Limb (tissue), 2 donors: ENCODE data around the gene FAM3D.

Source experiments
- DNase-seq, 2 donors: peaks; one replicate each; pipeline ENCODE4 v3.0.0-alpha.2; 2016; ENCODE audit errors: extremely low spot score in 2 of 2

The FAM3D gene

DNA sequence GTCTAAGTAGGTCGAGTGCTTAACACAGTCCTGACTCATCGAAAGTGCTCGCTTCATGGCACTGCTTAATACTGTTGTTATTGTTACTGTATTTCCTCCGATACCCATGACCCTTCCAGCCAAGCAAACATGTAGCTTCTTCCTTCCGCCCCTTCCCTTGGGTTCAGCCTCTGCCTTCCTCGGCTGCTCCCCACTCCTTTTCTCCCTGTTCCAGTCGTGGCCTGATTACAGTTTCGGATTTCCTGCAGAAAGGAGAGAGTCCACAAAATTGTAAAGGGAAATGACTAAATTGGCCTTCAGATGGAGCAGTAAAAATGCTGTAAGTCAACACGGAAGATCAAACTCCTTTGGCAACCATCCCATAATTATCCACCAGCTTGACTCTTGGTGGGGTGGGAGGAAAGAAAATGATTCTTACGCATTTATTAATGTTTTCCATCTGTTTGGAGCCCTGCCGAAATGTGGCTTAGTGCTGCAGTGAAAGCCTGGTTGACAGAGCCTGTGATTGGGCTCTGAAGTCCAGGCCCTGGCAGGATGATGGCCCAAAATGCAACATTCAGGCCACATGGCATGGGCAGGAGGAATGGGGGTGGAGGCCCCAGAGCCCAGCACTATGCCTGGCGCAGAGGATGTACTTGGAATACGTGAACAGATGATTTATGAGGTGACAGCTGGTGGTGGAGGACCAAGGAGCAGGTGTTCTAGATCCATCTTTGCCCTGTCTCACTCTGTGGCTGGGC lies 37.6 kb downstream of the FAM3D start:
- DNase-seq: peak; percentile 72 to 94

- DNase-seq: no peak
Observed at GRCh38 chr3:58627941-58628340, 38.6 kb downstream of the FAM3D start.

GRCh38 chr3:58627570-58627885 lies 39.0 kb downstream of the FAM3D start:
- no peak for DNase-seq

DNA sequence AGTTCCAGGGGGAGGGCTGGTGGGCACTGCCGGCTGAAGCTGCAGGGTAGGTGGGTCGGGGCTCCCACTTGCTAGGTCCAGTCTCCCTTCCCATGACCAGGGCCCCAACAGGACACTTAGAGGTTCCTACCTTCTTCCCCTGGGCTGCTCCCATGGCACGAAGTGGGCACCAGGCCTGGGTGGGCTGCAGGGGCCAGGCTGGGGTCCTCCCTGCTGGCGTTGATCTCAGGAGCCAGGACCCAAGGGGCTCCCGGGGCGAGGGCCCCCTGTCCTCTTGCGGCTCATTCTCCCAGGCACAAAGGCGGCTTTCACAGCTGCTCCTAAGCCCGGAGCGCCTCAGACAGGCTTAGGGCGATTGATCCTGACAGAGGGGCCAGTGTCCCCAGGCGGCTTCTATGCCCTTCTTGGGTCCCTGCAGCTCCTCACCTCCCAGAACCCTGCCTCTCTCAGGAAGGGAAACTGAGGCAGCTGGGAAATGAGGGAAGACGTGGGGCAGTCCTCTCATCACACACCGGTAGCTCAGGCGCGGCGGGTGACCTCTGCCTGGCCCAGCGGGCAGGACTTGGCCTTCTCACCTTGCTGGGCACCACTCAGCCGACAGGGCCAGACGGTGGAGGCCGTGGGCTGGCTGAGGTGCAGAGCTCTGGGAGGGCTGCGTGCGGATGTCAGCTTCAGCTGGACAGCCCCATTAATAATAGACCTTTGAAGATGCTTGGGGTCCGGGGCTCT lies 39.6 kb downstream of the FAM3D start:
- DNase-seq: no peak

- DNase-seq: no peak
Observed at GRCh38 chr3:58625196-58625824, 41.3 kb downstream of the FAM3D start.

DNA sequence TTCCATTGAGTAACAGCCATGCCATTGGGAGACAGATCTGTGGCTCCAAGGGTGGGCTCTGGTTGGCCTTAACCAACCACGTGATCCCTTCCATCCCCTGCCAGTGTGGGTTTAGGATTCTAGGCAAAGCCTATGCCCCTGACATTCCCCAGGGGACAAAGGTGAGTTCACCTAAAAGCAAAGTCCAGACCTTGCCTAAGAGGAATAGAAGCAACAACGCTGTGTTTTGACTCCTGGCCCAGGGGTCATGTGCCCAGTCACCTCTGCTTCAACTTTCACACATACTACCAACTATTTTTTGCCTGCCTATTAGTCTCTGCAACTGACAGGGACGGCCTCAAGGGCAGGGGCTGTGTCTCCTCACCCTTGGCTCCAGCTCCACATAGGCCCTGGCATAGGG lies 42.0 kb downstream of the FAM3D start:
- DNase-seq: no peak

- DNase-seq: no peak
Observed at GRCh38 chr3:58623961-58624360, 42.6 kb downstream of the FAM3D start.

GRCh38 chr3:58623478-58623877 lies 43.1 kb downstream of the FAM3D start:
- DNase-seq: no peak

GRCh38 chr3:58622892-58623291 lies 43.7 kb downstream of the FAM3D start:
- DNase-seq: no peak

DNA sequence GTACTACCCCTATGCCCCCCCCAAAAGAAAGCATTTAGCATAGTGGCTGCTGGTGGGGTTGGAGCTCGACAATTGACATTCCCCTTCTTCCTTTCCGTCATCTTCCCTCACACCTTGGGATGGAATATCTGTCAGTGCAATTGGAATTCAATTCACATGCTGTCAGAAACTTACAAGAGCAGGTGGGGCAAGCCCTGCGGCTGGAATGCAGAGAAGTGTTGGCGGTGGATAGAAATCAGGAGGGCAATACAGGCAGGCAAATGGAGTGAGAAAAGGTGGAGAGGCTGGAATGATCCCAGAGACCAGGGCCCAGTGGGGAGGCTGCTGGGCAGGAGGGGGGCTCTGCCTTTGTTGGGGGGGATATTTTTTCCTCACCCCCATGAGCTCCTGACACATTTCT lies 44.1 kb downstream of the FAM3D start:
- DNase-seq: no peak

- no peak for DNase-seq
Observed at GRCh38 chr3:58621086-58621830, 45.3 kb downstream of the FAM3D start.

DNA sequence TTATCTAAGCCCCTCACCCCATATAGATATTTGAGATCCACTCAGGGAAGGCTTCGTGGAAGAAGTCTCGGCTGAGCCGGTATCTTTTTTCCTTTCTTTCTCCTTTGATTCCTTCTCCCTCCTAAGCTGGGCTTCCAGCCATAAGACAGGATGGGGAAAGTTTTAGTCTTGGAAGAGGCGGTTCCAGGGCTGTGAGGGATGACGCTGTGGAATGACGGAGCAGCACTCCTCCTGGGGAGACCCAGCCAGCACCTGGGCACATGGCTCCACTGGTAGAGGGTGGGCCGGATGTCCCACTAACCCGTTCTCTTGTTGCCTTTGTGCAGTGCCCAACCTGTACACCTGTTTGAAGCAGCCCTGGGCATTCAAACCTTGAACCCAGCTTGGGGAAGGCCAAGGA lies 46.2 kb downstream of the FAM3D start:
- peak in 1 of 2 donors; percentile 39 for DNase-seq

- DNase-seq: no peak
Observed at GRCh38 chr3:58617338-58617761, 49.2 kb downstream of the FAM3D start.

DNA sequence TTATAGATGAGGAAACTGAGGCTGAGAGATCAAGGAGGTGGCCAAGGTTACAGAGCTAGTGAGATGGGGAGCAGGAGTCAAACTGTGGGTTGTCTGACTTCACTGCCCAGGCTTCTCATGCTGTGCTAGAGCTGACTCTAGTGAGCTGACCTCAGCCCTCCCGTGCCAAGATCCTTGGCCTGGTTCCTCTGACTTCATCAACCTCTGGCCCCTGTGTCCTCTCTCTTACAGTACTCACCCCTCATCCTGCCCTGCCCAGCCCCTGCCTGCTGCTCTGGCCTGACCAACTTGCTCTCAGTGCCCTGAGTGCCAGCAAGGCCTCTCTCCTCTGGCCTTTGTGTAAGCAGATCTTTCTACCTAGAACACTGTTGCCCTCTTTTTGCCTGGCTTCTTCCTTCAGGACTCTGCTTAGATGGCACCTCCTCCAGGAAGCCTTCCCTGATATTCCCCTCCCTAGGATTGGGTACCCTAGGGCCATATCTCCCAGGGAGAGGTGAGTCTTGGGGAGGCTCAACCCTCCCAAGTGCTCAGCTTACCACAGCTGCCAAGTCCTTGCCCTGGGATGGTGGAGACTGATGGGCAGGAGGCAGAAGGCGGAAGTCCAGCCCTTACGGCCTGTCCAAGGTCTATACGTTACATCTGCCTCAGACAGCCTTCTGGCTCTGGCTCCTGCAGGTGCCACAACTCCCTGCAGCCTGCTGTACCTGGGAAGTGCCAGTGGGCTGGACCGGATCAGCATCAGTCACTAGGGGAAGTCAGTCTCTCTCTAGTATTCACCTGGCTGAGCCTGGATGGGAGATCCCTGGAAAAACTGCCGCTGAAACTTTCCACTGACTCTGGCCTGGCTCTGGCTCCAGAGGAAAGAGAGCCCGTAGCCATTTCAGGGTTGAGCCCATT lies 53.1 kb downstream of the FAM3D start:
- DNase-seq: no peak

DNA sequence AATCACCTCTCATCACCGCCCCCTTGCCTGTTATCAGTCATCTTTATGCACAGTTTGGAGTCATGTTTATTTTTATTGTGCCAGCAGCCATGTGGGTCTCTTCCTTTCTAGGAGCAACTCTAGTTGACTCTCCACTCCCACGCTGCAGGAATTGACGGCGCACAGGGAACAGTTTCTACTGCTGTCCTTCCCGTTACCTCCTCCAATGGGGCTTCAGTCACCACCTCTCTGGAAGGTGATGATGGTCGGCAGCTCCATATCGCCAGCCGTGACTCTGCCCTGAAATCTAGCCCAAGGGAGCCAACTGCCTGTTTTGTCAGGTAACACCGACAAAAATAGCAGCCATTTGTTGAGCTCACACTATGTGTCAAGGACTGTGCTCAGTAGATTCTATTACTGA lies 53.7 kb downstream of the FAM3D start:
- DNase-seq: no peak

DNA sequence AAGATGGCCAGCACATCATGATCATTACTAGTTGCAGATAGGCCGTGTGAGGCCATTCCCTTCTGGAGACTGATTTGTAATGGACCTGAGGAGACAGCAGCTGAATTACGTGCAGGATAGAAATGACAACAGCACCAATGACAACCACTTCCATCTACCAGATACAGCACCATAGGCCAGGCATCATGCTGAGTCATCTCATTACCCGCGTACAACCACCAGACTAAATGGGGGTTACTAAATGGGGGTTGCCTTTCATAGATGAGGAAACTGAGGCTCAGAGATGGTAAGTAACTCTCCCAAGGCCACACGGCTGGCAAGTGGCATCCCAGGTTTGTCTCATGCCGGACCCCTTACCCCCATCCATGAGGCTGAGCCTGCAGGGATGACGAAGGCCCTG lies 56.6 kb downstream of the FAM3D start:
- DNase-seq: no peak

GRCh38 chr3:58608648-58609047 lies 57.9 kb downstream of the FAM3D start:
- DNase-seq: no peak

- no peak for DNase-seq
Observed at GRCh38 chr3:58607816-58608215, 58.8 kb downstream of the FAM3D start.

GRCh38 chr3:58606693-58607092 lies 59.9 kb downstream of the FAM3D start:
- DNase-seq: no peak

GRCh38 chr3:58604031-58604430 lies 62.5 kb downstream of the FAM3D start:
- no peak for DNase-seq

- no peak for DNase-seq
Observed at GRCh38 chr3:58603606-58604005, 63.0 kb downstream of the FAM3D start.
